Fibroblast of upper back skin (primary cell): ENCODE data around the gene PCCA.
A peak's percentile ranks its signal among the peaks of the same experiment; 100 is the strongest.

Experiments used
- DNase-seq: peaks from one replicate; pipeline ENCODE4 v3.0.0-alpha.2; 2013

PCCA gene

DNA sequence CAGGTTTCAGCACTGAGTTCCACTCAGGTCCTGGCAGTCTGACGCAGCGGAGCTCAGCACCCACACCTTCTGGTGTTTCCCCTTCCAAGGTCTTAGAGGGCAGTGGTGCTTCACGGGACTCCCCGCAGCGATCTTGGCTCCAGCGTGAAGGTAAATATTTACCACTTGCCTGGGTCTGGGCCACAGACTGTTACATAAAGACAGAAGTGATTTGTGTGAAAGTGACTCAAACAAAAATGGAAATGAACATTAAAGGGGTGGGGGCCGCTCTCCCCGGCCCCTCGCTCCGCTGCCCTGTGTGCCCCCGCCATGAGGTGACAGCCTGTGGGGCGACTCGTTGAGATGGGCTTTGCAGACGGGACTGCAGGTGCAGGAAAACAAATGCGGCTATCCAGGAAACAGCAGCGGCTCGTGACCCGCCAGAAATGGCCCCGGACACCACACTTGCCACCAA is 444.7 kb downstream of the PCCA start:
- DNase-seq, result no peak

DNA sequence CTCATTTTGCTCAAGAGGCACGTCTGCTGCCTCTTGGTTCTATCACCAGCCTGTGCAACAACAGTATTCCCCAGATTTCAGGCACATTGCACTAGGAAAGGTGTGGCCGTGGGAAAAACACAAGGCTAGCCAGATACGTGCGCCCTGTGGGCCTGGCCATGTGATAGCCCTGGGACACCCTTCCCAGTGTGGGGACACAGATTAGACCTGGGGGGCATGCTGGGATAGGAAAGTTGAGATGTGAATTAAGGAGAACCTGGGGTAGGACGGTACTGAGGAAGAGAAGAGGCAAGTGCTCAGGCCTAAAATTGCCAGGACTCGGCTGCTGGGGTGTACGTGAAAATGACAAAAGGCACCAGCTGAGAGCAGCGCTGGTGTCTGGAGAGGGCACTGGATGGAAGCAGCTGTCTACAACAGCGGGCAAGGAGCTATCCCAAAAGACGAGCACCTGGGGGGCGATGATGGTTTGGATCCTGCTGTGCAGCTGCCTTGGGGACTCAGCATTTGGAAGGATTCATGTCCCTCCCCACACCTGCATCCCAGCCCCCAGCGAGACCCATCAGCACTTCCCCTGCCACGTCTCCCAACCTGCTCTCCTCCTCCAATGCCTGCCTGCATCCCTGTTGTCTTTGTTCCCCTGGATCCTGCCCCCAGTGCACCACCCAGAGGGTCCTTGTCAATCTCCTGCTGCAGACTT is 445.4 kb downstream of the PCCA start:
- DNase-seq, result no peak

DNA sequence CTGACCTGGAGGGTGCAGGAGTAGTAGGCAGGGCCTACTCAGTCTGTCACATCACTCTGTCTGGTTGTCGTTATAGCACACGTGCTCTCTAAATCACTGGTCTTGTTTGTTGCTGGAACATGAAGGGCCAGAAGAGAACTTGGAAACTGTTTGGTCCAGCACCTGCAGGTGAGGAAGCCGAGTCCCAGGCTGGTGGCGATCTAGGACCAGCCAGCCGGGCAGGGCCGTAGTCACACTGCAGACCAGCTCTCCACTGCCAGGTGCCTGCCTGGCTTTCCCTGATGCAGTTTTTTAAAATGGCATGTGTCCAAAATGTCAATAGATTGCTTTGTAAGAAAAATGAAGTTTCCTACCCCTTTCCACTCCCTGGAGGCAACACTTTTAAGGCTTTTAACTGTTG is 446.0 kb downstream of the PCCA start:
- DNase-seq, result no peak

DNA sequence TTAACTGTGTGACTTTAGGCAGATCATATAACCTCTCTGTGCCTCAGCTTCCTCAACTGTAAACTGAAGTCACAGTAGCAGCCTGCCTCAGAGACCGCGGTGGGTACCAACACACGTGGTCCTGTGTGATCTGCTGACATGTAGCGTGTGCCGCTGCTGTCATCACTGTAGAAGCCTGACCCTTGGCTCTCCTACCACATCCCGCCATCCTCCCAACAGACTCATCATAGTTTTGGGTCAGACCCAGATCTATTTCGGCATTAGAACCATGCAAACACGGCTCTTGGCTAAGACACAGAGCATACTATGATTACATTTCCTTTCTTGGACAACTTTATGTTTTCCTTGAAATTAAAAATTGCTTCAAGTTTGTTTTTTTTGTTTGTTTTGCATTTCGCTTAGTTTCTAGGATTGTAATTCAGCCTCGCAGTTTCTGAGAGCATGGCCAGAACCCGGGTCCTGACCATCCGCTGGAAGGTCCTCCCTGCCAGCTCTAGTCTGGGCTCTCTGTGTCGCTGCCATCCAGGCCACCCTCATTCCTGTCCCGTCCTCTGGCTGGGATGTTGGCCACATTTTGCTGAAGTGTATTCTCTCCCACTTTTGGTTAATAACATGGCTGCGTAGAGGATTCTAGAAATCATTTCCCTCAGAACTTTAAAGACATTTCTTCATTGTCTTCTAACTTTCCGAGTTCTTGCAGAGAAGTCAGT is 446.7 kb downstream of the PCCA start:
- DNase-seq, result no peak

DNA sequence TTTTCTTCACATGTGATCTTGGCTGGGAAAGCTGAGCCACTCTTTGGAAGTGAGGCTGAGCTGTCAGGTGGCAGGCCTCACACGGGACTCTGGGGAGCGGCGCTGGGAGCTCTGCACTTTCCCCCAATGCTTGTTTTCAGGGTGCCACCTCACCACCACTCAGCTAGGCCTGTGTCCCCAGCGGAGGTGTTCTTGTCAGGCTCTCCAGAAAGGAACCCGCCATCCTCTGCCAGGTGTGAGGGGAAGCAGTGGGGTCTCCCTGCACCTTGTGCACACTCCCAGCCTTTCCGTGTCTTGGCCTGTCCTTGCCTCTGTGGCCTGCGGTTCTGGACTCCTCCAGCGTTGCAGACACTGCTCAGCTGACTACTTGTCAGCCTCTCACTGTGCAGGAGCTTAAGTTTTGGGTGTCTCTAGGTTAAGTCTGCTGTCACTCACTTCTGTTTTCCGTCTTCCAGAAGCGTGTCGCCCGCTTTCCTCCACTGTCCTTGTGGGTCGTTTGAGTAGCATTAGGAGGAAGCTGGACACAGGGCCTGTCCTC is 447.8 kb downstream of the PCCA start:
- DNase-seq, result no peak

DNA sequence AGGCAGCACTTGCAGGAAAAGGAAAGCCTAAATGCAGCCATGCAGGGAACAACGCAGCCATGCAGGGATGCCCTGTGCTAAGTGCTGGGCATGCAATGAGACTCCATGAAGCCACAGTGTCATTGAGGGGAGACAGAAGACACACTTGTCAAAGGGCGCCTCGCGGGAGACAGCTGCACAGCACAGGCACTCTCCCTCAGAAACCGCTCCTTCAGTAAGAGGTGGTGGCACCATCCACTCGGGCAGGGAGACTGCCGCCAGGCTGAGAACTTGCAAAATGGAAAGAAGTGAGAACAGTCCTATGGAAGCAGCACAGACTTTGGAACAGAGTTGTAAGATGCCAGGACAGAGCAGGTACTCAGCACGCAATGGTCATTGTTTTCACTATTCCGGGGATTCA is 448.6 kb downstream of the PCCA start:
- no peak for DNase-seq

DNA sequence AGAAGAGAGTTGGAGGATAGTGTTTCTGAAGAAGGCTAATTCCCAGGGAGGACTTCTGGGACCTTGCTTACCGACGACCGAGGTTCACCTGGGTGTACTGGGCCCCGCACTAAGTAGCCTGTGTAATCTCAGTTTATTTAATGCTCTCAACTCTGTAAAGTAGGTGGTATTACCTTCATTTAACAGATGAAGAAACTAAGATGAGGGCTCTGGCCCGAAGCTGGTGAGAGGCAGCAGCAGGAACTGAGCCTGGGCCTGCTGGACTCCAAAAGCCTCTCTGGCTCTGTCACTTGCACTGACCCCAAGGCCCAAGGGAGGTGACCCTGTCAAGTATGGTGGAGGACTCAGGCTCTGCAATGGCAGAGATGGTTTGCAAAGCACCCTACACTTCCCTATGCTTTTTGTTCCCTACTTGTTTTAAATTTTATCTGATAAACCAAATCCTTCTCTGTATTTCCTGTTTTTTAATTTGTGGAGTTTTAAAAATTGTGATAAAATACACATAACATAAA is 449.1 kb downstream of the PCCA start:
- DNase-seq, result no peak

DNA sequence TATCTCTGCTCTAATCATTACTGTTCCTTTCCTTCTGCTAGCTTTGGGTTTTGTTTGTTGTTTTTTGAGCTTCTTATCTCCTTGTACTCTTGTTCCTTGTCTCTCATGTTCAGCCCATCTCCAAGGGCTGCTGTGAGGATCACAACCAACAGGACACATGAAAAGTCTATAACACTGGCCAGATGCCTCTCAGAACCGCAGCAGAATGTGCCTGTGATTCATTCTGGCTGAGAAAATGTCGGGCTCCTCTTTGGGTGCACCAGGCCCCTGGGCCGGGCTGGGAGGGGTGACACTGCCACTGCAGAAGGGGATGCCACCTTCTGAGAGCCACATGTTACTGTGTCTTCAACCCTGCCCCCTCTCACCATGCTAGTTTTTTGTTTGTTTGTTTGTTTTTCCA is 451.7 kb downstream of the PCCA start:
- no peak for DNase-seq

DNA sequence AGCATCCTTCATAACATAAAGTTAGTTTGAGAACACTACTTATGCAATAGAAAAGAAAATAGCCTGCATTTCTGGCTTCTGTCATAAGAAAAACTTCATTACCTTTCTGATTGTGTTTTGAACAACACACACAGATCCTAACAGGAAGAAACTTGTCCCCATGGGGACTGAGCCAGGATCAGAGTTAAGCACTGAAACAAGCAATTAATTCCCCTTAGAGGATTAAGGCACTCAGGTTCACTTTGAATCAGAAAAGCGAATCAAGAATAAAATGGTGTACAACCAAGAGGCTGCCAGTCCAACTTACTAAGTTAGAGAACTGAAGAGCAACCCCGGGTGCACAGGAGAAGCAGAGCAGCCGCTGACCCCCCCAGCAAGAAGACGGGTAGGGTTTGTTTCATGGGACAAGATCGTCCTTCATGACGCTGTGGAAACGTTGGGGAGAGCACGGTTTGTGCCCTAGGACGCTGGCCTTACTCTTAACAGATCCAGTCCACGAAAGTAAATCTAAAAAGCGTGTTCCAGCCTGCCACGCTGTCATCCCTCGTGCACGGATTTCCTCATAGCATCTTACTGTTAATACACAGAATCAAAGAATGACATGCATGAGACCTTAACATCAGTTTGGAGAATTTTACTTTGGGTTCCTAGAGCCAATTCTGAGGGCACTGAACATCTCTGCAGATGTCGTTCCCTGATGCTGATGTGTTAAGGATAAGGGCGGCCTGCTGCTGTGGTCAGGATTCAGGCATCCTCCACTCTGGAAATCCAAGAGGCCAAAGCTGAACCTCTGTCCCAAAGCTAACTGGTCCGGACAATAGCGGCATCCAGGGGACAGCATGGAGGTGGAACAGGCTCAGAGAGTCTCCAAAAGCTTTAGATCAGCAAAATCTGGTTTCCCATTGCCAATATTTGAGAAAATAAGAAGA is 453.3 kb downstream of the PCCA start:
- DNase-seq, result no peak

DNA sequence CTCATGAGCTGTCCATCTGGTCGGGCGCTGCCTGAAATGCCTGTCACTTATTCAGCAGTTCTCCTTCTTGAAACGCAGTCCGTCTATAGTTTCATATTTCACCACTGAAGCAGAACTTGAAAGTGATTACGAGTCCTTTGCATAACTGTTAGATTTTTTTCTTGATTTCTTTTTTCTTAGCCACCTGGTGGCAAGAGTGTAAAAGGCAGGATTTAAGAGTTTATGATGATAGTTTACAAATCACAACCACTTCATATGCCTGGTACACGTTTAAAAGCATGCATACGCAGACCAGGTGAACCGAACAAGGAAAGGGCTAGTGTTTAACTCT is 453.9 kb downstream of the PCCA start:
- peak; percentile 55 for DNase-seq

DNA sequence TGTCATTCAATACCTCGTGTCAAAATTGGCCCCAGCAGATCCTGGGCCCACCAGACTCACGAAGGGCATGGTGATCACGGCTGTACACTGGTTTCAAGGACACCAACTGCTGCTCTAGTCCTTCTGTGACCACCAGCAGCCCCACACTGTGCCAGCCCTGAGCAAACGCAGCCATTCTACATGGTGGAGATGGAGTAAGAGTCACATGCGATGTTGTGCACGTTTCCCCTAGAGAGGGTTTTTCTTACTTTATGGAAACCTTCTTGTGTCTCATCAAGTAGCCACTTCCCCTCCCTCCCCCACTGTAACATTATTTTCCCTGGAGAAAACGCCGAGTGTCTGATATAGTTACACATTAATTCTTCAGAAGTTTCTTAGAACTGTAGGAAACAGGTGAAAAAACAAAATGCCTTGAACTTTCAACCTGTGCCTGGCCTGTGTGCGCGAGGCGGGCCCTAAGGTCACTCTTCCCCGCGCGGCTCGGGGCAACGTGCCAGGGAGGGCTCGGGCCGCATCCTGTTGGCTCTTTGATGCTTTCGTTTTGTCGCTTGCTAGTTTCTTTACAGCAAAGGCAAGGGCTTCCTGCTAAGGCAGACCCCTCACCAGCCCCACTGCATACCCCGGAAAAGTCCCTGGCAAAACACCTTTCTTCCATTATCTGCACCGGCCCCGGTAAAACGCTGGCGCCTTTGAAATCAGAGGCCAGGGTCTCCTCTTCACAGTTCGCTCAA is 455.1 kb downstream of the PCCA start:
- no peak for DNase-seq

DNA sequence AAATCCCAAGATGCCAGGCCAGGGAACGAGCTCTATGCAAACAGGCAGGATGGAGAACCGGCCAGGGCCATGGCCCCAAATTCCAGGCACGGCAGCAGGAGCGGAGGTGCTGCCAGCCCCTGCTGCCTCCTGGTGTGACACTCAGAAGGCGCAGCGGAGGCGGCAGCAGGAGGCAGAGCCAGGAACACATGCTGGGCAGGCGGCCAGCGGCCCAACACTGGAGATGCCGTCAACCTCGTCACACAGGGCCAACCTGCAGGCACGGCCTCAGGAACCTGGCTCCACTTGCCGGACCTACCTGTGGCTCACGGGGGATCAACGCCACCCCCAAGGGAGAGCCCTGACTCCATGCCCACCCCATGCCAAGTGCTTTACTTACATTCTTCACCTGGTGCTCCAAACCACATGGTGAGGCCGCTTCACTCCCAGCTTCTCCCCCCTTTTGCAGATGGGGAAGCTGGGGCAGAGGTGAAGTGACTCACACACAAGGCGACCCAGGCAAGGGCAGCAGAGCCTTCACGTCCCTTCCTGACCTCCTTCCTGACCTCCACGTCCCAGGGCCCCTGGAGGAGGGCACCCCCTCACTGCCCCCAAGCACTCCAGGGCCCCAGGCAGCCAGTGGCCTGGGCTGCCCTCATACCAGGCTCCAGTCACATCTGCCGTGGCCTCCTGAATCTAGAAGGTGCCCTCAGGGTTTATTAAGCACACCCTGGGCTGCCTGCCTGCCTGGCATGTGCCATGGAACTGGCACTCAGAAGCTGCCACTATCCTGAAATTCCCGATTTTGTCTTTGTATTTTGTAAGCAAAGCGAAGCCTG is 456.2 kb downstream of the PCCA start:
- DNase-seq, result no peak

DNA sequence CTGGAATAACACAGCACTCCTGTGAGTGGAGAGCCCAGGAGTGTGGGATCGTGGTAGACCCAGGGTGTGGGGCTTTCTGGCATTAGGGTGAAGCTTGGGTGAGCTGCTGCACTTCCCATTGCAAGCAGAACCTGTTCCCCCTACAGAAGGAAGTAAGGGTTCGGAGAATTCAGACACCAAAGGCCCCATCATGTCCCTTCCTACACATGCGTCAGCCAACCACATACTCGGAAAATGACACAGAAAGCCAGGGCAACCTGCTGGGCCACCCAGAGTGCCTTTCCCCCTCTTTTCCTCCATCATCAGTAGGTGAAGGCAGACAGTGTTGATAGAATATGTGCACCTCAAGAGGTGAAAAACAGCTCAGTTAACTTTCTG is 456.8 kb downstream of the PCCA start:
- DNase-seq, result no peak

DNA sequence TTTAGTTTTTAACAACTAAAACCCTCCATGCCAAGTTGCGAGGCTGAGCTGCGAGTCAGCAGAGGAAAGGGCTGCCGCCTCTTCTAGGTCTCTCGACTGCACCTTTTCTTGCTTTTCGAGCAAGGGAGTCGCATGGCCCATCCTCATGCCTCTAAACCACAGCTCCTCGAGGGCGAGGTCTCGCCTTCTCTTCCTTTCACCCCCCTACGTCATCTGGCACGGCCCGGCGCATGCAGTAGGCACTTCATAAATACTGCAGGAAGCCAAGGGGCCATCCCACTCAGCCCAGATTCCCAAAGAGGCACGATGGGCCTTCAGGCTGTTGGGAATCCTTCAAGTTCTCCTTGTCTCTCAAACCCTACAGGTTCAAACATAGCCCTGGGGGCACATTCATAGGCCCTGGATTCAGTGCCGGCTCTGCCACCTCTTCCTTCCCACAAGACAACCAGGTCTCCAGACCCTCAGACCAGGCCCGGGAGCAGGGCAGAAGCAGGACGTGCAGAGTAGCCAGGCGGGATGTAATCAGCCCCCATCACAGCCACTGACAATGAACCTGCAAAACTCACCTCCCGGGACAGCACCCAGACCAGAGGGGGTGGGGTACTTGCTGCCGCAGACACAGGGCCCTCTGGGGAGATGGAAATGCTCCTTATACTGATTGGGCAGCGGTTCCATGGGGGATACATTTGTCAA is 458.0 kb downstream of the PCCA start:
- no peak for DNase-seq

DNA sequence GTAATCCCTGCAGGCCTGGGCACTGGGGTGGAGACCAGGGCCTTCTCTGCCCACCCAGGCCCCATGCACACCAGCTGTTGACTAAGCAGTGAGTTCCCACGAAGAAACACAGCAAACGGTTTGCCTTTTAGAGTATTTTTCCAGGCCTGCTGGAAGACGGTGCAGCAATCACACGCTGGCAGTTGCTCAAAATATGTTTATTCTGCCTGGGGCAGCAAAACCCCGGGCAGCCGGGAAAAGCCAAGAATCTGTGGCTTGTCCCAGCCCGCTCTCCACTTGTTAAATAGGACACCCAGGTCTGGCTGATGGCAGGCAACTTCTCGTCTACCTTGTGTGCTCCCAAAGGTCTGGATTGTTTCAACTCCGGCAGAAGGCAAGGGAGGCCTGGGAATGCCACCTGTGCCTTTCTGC is 458.9 kb downstream of the PCCA start:
- no peak for DNase-seq

DNA sequence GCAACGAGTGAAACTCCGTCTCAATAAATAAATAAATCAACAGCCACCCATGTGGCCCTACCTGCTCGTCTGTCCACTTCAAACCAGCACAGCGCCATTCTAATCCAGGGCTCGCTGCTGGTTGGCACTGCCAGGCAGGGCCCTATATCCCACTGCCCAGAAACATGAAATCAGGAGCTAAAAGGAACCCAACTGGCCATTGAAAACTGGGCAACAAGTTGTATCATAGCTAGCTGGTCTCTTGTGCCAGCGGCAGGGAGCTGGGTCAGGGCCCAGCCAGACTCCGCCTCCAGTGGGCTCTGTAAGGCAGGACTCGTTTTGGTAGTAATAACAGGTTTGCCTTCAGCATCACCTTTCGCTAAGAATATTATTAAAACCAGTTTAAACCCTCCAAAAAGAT is 460.4 kb downstream of the PCCA start:
- DNase-seq, result no peak

DNA sequence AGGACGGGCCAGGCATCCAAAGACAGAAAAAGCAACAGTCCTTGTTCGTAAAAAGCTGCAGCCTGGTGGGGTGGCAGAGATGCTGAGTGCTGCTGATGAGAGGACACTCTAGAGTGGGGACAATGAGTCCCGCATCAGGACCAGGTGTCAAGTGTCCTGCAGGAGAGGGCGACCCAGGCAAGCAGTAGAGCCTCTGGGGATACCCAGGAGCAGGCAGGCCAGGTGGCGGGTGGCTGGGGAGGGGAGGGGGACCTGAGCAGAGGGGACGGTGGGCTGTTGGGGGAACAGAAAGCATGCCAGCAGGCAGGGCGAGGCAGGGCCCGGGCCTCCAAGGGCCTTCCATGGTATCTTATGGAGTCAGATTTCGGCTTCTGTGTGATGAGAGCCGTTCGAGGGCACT is 463.9 kb downstream of the PCCA start:
- DNase-seq, result no peak

DNA sequence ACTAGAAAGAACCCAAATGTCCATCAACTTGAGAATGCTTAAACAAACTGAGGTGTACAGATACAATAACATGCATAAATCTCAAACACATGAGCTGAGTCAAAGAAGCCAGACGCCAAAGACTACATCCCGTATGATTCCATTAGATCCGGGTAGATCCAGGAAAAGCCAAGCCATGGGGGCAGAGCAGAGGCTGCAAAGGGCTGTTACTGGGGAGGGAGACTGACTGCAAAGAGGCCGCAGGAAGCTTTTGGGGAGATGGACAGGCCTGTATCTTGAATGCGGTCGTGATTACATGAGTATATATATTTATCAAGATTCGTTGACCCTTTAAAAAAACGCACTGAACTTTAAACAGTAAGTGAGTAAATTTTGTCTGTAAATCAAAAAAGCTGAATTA is 471.0 kb downstream of the PCCA start:
- DNase-seq, result no peak

DNA sequence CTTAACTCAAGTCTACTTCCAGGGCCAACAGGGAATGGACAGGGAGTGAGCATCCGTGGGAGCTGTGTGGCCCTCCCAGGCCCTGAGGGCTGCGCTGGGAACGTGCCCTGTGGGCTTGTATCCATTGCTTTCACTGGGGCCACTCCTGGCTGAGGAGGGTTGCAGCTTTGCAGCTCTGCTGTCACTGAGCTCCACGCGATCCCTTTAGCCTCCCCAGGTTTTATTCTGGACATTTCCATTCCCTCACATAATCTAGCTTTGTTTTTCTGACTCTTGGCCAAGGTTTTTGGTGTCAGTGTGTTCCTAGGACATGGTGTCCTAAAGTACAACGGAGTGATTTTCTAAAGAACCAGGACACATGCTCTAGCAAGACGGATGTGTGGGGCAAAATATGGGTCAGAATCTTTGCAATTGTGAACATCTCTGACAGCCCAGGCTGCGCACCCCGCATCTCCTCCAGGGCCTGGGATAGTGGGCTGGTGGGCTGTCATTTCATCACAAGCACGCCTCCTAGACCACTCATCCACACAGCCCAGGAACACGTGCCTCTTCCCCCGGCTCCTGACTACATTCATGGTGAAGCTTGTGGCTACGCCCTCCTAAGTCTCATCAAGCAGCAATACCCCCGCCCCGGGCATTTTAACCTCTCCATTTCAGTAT is 471.7 kb downstream of the PCCA start:
- no peak for DNase-seq

DNA sequence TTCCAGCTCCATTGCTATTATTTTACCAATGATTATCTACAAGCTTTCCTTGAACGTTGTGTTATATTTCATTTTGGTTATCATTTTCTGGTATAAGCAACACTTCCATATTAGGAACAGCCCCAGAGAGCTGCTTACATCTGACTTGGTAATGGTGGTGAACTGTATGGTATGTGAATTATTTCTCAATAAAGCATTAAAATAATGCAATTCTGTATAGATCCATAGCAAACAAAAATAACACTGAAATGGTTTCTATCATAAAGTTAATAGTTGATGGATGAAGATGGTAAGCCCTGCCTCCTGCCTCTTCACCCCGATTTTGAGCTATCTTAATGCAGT is 472.2 kb downstream of the PCCA start:
- DNase-seq, result no peak
